ENCODE results near the gene PRKCI.

DNA sequence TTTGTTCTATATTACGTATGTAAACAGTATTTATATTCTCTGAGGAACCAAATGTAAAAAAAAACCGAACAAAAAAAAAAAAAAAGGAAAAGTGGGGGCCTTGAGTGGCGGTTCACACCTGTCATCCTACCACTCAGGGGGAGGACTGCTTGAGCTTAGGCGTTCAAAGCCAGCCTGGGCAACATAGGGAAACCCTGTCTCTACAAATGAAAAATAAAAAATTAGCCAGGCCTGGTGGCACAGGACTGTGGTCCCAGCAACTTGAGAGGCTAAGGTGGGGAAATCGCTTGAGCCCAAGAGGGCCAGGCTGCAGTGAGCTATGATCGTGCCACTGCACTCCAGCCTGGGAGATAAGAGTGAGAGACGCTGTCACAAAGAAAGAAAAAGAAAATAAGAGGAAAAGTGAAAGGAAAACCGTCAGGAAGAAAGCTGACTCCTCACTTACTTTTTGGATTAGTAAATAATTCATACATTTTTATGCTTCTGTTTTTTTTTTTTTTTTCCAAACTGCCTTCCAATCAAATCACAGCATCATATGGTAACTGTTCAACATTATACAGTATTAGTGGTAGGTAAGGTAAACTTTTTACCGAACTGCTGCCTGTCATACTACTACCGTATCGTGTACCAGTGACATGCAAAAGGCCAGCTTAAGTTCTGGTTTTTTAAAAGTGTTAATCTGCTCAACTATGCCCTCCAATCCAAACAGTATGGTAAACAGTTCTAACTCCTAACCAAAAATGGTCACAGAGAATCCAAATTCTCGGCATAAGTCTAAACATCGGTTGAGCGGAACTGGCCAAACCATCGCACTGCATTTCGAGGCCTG is 41.9 kb upstream of the PRKCI start:
- TF ChIP-seq BHLHE40 (IDR thresholded peaks at IDR 0.05; ENCODE audit: borderline replicate concordance) (no peak), TARDBP (IDR thresholded peaks at IDR 0.05) (no peak), SP1 (IDR thresholded peaks at IDR 0.05) (no peak), HDGF (IDR thresholded peaks at IDR 0.05; ENCODE audit: borderline replicate concordance) (no peak), FOXM1 (IDR thresholded peaks at IDR 0.05; ENCODE audit: borderline replicate concordance) (no peak), ZNF384 (IDR thresholded peaks at IDR 0.05) (peak; percentile 77), ARNT (IDR thresholded peaks at IDR 0.05) (no peak), SUZ12 (IDR thresholded peaks at IDR 0.05) (no peak), FOXK2 (IDR thresholded peaks at IDR 0.05) (no peak), L3MBTL2 (conservative IDR thresholded peaks at IDR 0.05) (no peak)
- TF ChIP-seq, protein P1, sequence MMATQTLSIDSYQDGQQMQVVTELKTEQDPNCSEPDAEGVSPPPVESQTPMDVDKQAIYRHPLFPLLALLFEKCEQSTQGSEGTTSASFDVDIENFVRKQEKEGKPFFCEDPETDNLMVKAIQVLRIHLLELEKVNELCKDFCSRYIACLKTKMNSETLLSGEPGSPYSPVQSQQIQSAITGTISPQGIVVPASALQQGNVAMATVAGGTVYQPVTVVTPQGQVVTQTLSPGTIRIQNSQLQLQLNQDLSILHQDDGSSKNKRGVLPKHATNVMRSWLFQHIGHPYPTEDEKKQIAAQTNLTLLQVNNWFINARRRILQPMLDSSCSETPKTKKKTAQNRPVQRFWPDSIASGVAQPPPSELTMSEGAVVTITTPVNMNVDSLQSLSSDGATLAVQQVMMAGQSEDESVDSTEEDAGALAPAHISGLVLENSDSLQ (IDR thresholded peaks at IDR 0.05) = peak; percentile 44; the same call in 1 of the 2 replicates
